MM.1S (cell line): ENCODE measurements around the gene MAML3.

ENCODE experiments used
- DNase-seq: peaks from one replicate; pipeline ENCODE4 v3.0.0-alpha.2; 2015
- H2AFZ ChIP-seq: fragments of 300-600 bp; sonication (generic); 2 replicates; pipeline ENCODE4 v1.6.0; 2016; ENCODE audit warnings: antibody characterized with exemption, low read length
- H3F3A ChIP-seq: fragments of 300-600 bp; sonication (generic); 2 replicates; pipeline ENCODE4 v1.6.1; 2016; ENCODE audit warnings: mild to moderate bottlenecking, antibody characterized with exemption, low read length, moderate library complexity, mixed read lengths; ENCODE audit not compliant: insufficient read depth
- H3K27ac ChIP-seq: fragments of 300-600 bp; sonication (generic); 2 replicates; pipeline ENCODE4 v1.5.1; 2016; ENCODE audit warnings: mild to moderate bottlenecking, low read length
- H3K27me3 ChIP-seq: fragments of 300-600 bp; sonication (generic); replicated peaks from 2 replicates; pipeline ENCODE4 v1.6.0; 2016; ENCODE audit warnings: low read length; ENCODE audit not compliant: insufficient read depth
- H3K36me3 ChIP-seq: fragments of 300-600 bp; sonication (generic); replicated peaks from 2 replicates; pipeline ENCODE4 v1.6.1; 2016; ENCODE audit warnings: mild to moderate bottlenecking, low read length, mixed read lengths; ENCODE audit not compliant: insufficient read depth
- H3K4me1 ChIP-seq: fragments of 300-600 bp; sonication (generic); 2 replicates; pipeline ENCODE4 v1.6.1; 2016; ENCODE audit warnings: low read length, mixed read lengths
- H3K4me2 ChIP-seq: fragments of 300-600 bp; sonication (generic); 2 replicates; pipeline ENCODE4 v1.6.0; 2016; ENCODE audit warnings: low read depth, low read length
- H3K4me3 ChIP-seq: fragments of 300-600 bp; sonication (generic); 2 replicates; pipeline ENCODE4 v1.5.1; 2016; ENCODE audit warnings: low read length, mixed read lengths
- H3K79me2 ChIP-seq: fragments of 300-600 bp; sonication (generic); 2 replicates; pipeline ENCODE4 v1.6.1; 2016; ENCODE audit warnings: mixed run types, low read length, mixed read lengths
- H3K9ac ChIP-seq: fragments of 300-600 bp; sonication (generic); 2 replicates; pipeline ENCODE4 v1.6.1; 2016; ENCODE audit warnings: low read length, mixed read lengths
- H3K9me2 ChIP-seq: fragments of 300-600 bp; sonication (generic); replicated peaks from 2 replicates; pipeline ENCODE4 v1.6.1; 2016; ENCODE audit warnings: mild to moderate bottlenecking, low read length, mixed read lengths; ENCODE audit not compliant: insufficient read depth
- H3K9me3 ChIP-seq: fragments of 300-600 bp; sonication (generic); replicated peaks from 2 replicates; pipeline ENCODE4 v1.6.1; 2016; ENCODE audit warnings: mild to moderate bottlenecking, low read length, mixed read lengths; ENCODE audit not compliant: insufficient read depth
- H4K20me1 ChIP-seq: fragments of 300-600 bp; sonication (generic); 2 replicates; pipeline ENCODE4 v1.6.1; 2016; ENCODE audit warnings: mild to moderate bottlenecking, low read length, moderate library complexity, mixed read lengths; ENCODE audit not compliant: insufficient read depth
- EZH2 ChIP-seq: fragments of 300-600 bp; sonication (generic); optimal IDR thresholded peaks from 2 replicates; pipeline ENCODE3; 2017; ENCODE audit warnings: low read depth, mild to moderate bottlenecking, antibody characterized with exemption, low read length, mixed read lengths
- EZH2phosphoT487 ChIP-seq: fragments of 300-600 bp; sonication (generic); IDR thresholded peaks from 2 replicates; pipeline ENCODE4 v1.6.1; 2018; ENCODE audit warnings: antibody characterized with exemption, low read length
- TF ChIP-seq, protein P1 (sequence below): fragments of 300-600 bp; sonication (generic); IDR thresholded peaks from 2 replicates; pipeline ENCODE4 v1.5.1; 2016; ENCODE audit warnings: antibody characterized with exemption, low read length, mixed read lengths

Gene MAML3

DNA sequence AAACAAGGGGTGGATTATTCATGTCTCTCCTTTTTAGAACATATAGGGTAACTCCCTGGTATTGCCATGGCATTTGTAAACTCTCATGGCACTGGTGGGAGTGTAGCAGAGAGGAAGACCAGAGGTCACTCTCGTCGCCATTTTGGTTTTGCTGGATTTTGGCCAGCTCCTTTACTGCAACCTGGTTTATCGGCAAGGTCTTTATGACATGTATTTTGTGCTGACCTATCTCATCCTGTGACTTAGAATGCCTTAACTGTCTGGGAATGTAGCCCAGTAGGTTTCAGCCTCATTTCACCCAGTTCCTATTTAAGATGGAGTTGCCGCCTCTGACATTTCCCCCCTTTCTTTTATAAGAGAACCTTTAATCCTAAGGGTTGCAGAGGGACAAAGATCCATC, 442.5 kb downstream of the MAML3 start:
- Histone ChIP-seq H3K27me3 (no peaks in the 10 kb centered on the region), H3K4me2 (no peak overlapping the region), H4K20me1 (no peaks in the 10 kb centered on the region), H3F3A (no peaks in the 10 kb centered on the region), H3K9ac (no peak overlapping the region), H3K9me2 (no peaks in the 10 kb centered on the region), H3K36me3 (no peaks in the 10 kb centered on the region), H3K9me3 (no peaks in the 10 kb centered on the region), H3K79me2 (no peaks in the 10 kb centered on the region), H3K27ac (no peak overlapping the region), H3K4me1 (no peaks in the 10 kb centered on the region), H3K4me3 (no peak overlapping the region), H2AFZ (no peak overlapping the region)
- TF ChIP-seq EZH2phosphoT487 (no peak), EZH2 (no peak)
- TF ChIP-seq, protein P1, sequence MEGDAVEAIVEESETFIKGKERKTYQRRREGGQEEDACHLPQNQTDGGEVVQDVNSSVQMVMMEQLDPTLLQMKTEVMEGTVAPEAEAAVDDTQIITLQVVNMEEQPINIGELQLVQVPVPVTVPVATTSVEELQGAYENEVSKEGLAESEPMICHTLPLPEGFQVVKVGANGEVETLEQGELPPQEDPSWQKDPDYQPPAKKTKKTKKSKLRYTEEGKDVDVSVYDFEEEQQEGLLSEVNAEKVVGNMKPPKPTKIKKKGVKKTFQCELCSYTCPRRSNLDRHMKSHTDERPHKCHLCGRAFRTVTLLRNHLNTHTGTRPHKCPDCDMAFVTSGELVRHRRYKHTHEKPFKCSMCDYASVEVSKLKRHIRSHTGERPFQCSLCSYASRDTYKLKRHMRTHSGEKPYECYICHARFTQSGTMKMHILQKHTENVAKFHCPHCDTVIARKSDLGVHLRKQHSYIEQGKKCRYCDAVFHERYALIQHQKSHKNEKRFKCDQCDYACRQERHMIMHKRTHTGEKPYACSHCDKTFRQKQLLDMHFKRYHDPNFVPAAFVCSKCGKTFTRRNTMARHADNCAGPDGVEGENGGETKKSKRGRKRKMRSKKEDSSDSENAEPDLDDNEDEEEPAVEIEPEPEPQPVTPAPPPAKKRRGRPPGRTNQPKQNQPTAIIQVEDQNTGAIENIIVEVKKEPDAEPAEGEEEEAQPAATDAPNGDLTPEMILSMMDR: no peak
- no peak for DNase-seq

- Histone ChIP-seq H3K4me2 (no peak overlapping the region), H3K27ac (no peak overlapping the region), H4K20me1 (no peaks in the 10 kb centered on the region), H3K4me3 (no peak overlapping the region), H3K9me2 (no peaks in the 10 kb centered on the region), H3K36me3 (no peaks in the 10 kb centered on the region), H3K4me1 (no peaks in the 10 kb centered on the region), H2AFZ (no peak overlapping the region), H3K9me3 (no peaks in the 10 kb centered on the region), H3K79me2 (no peaks in the 10 kb centered on the region), H3K9ac (no peak overlapping the region), H3F3A (no peaks in the 10 kb centered on the region), H3K27me3 (no peaks in the 10 kb centered on the region)
- DNase-seq: no peak
- TF ChIP-seq, protein P1: no peak
- no peak for TF ChIP-seq EZH2
- no peak for TF ChIP-seq EZH2phosphoT487
Measured at GRCh38 chr4:139710073-139710472, 443.9 kb downstream of the MAML3 start.

- H3F3A ChIP-seq: no peaks in the 10 kb centered on the region
- no peak overlapping the region for H3K9ac ChIP-seq
- H3K27ac ChIP-seq: no peak overlapping the region
- H3K9me2 ChIP-seq: no peaks in the 10 kb centered on the region
- H3K79me2 ChIP-seq: no peaks in the 10 kb centered on the region
- H3K27me3 ChIP-seq: no peaks in the 10 kb centered on the region
- no peak for DNase-seq
- no peak for TF ChIP-seq EZH2
- TF ChIP-seq EZH2phosphoT487: no peak
- TF ChIP-seq, protein P1: no peak
- no peaks in the 10 kb centered on the region for H3K4me1 ChIP-seq
- no peak overlapping the region for H3K4me2 ChIP-seq
- no peak overlapping the region for H3K4me3 ChIP-seq
- H2AFZ ChIP-seq: no peak overlapping the region
- no peaks in the 10 kb centered on the region for H3K9me3 ChIP-seq
- no peaks in the 10 kb centered on the region for H3K36me3 ChIP-seq
- H4K20me1 ChIP-seq: no peaks in the 10 kb centered on the region
Measured at GRCh38 chr4:139709660-139710059, 444.3 kb downstream of the MAML3 start.
